HCT116 (cell line): ENCODE data around the gene TPM3. TPM values are rescaled to one million over a fixed set of nuclear protein-coding genes. Genes with fewer than 3 reads are reported as not detected.

Source experiments
- ATAC-seq: fragments of 200-7000 bp; cut with Tn5 transposase; 2 replicates; pipeline ENCODE4 v1.9.1; 2020; ENCODE audit warnings: mild to moderate bottlenecking, moderate library complexity
- BruUV-seq: library from RNA; stranded (reverse); fragments of 400-500 nt; replicated peaks from 2 replicates; lab custom pipeline; 2021; lab: Mats Ljungman, UMichigan
- CTCF ChIA-PET: fragments of 300-600 bp; sonication (Branson Sonifier 250); formaldehyde crosslinking; loops from one replicate; lab custom pipeline; 2021; ENCODE audit warnings: antibody characterized with exemption; lab: Charles Lee
- POLR2A ChIA-PET: fragments of 300-600, 350-600 bp; sonication (Branson Sonifier 250); formaldehyde crosslinking; loops from one replicate; lab custom pipeline; 2021; ENCODE audit warnings: antibody characterized with exemption; lab: Charles Lee
- RAD21 ChIA-PET, 2 experiments: fragments of 300-600 bp; sonication (Branson Sonifier 250); formaldehyde crosslinking; loops; one replicate each; lab custom pipeline; 2023; ENCODE audit warnings: low total read pairs in 2 of 2; ENCODE audit not compliant: uncharacterized antibody in 2 of 2, unreplicated experiment in 2 of 2, low non-redundant PET in 1 of 2; lab: Charles Lee
- DNase-seq: peaks from one replicate; pipeline ENCODE4 v3.0.0-alpha.2; 2010; ENCODE audit warnings: low read depth, low spot score
- H2AFZ ChIP-seq: fragments of 200-600 bp; shearing (Covaris generic), sonication (generic); 2 replicates; pipeline ENCODE4 v1.6.1; 2017; ENCODE audit warnings: low read depth, mixed run types, mixed read lengths, antibody characterized with exemption, low read length; ENCODE audit not compliant: poor library complexity, severe bottlenecking
- H3K27ac ChIP-seq: 2 replicates; pipeline ENCODE4 v1.5.1; 2012; ENCODE audit warnings: low read depth, low read length
- H3K27me3 ChIP-seq: fragments of 200-600 bp; sonication (generic); 2 replicates; pipeline ENCODE4 v1.6.1; 2016; ENCODE audit warnings: mixed run types, low read length, mixed read lengths; ENCODE audit not compliant: insufficient read depth
- H3K36me3 ChIP-seq, 2 experiments: fragments of 200-500 bp in 1 of 2; fragments of 200-600 bp in 1 of 2; sonication (Bioruptor generic) in 1 of 2; sonication (generic) in 1 of 2; 2 replicates each; pipeline versions ENCODE4 v1.5.1 to v1.6.1; 2014 to 2016; ENCODE audit warnings: low read length in 2 of 2, inconsistent platforms in 1 of 2, mixed read lengths in 1 of 2, mixed run types in 1 of 2; ENCODE audit not compliant: insufficient read depth in 2 of 2, control insufficient read depth in 1 of 2
- H3K4me1 ChIP-seq, 2 experiments: fragments of 200-600 bp in 1 of 2; sonication (generic) in 1 of 2; 2 replicates each; pipeline versions ENCODE4 v1.5.1 to v1.6.1; 2012 to 2017; ENCODE audit warnings: low read length in 2 of 2, inconsistent platforms in 1 of 2, mild to moderate bottlenecking in 1 of 2, mixed read lengths in 1 of 2, mixed run types in 1 of 2, moderate library complexity in 1 of 2; ENCODE audit not compliant: insufficient read depth in 2 of 2, control insufficient read depth in 1 of 2
- H3K4me2 ChIP-seq: fragments of 200-600 bp; sonication (generic); 2 replicates; pipeline ENCODE4 v1.6.1; 2017; ENCODE audit warnings: mixed run types, low read length, mixed read lengths
- H3K4me3 ChIP-seq, 2 experiments: fragments of 200-600 bp in 1 of 2; sonication (generic) in 1 of 2; replicated peaks in 1 of 2; 2 replicates each; pipeline ENCODE4 v1.5.1; 2011 to 2016; ENCODE audit warnings: low read length in 2 of 2, control low read depth in 1 of 2, low read depth in 1 of 2, mild to moderate bottlenecking in 1 of 2, mixed read lengths in 1 of 2, mixed run types in 1 of 2
- H3K79me2 ChIP-seq: fragments of 200-600 bp; sonication (generic); 2 replicates; pipeline ENCODE4 v1.6.1; 2017; ENCODE audit warnings: mild to moderate bottlenecking, mixed run types, low read length, moderate library complexity, mixed read lengths; ENCODE audit not compliant: insufficient read depth
- H3K9ac ChIP-seq: fragments of 200-600 bp; sonication (generic); 2 replicates; pipeline ENCODE4 v1.6.1; 2016; ENCODE audit warnings: low read length, mixed read lengths
- H3K9me2 ChIP-seq: fragments of 200-600 bp; sonication (generic), shearing (Covaris generic); 2 replicates; pipeline ENCODE4 v1.6.1; 2017; ENCODE audit warnings: mixed run types, mild to moderate bottlenecking, moderate library complexity; ENCODE audit not compliant: insufficient read depth
- H3K9me3 ChIP-seq, 2 experiments: fragments of 200-500 bp in 1 of 2; fragments of 200-600 bp in 1 of 2; sonication (Bioruptor generic) in 1 of 2; sonication (generic) in 1 of 2; 2 replicates each; pipeline ENCODE4 v1.6.1; 2014 to 2017; ENCODE audit warnings: low read length in 2 of 2, mixed read lengths in 2 of 2, inconsistent platforms in 1 of 2, low read depth in 1 of 2, mild to moderate bottlenecking in 1 of 2, mixed run types in 1 of 2, moderate library complexity in 1 of 2; ENCODE audit not compliant: control insufficient read depth in 1 of 2, insufficient read depth in 1 of 2
- H4K20me1 ChIP-seq: fragments of 200-600 bp; sonication (generic), shearing (Covaris generic); 2 replicates; pipeline ENCODE4 v1.6.1; 2017; ENCODE audit warnings: mixed run types, mild to moderate bottlenecking, moderate library complexity; ENCODE audit not compliant: insufficient read depth
- ATF3 ChIP-seq: IDR thresholded peaks from 2 replicates; pipeline ENCODE4 v1.6.1; 2012
- CBX3 ChIP-seq: IDR thresholded peaks from 2 replicates; pipeline ENCODE4 v1.6.1; 2012; ENCODE audit warnings: low read depth
- EGR1 ChIP-seq: IDR thresholded peaks from 2 replicates; pipeline ENCODE4 v1.6.1; 2012; ENCODE audit warnings: low read depth
- ELF1 ChIP-seq: IDR thresholded peaks from 2 replicates; pipeline ENCODE4 v1.6.1; 2012; ENCODE audit warnings: low read depth, borderline replicate concordance
- EZH2 ChIP-seq: fragments of 200-600 bp; sonication (generic); IDR thresholded peaks from 2 replicates; pipeline ENCODE4 v1.6.1; 2017; ENCODE audit warnings: antibody characterized with exemption, mixed run types
- EZH2phosphoT487 ChIP-seq: fragments of 200-600 bp; IDR thresholded peaks from 2 replicates; pipeline ENCODE4 v1.6.1; 2018; ENCODE audit warnings: antibody characterized with exemption, borderline replicate concordance
- FOSL1 ChIP-seq: IDR thresholded peaks from 2 replicates; pipeline ENCODE4 v1.6.1; 2012; ENCODE audit warnings: low read depth
- JUND ChIP-seq: IDR thresholded peaks from 2 replicates; pipeline ENCODE4 v1.6.1; 2012
- MAX ChIP-seq: IDR thresholded peaks from 2 replicates; pipeline ENCODE4 v1.6.1; 2012
- POLR2A ChIP-seq: IDR thresholded peaks from 2 replicates; pipeline ENCODE4 v1.7.0; 2011; ENCODE audit warnings: borderline replicate concordance; ENCODE audit not compliant: insufficient read depth, insufficient read length; ENCODE audit errors: extremely low read depth
- POLR2AphosphoS5 ChIP-seq: IDR thresholded peaks from 2 replicates; pipeline ENCODE4 v1.6.1; 2011; ENCODE audit warnings: mild to moderate bottlenecking, low read depth, low read length, moderate library complexity
- REST ChIP-seq: IDR thresholded peaks from 2 replicates; pipeline ENCODE4 v1.6.1; 2012; ENCODE audit warnings: low read depth
- SP1 ChIP-seq: IDR thresholded peaks from 2 replicates; pipeline ENCODE4 v1.6.1; 2012; ENCODE audit warnings: low read depth
- SRF ChIP-seq: IDR thresholded peaks from 2 replicates; pipeline ENCODE4 v1.6.1; 2012; ENCODE audit warnings: low read depth
- TCF7L2 ChIP-seq: IDR thresholded peaks from 2 replicates; pipeline ENCODE4 v1.7.0; 2011; ENCODE audit warnings: borderline replicate concordance, inconsistent platforms; ENCODE audit not compliant: insufficient read depth, insufficient read length; ENCODE audit errors: extremely low read depth
- YY1 ChIP-seq: IDR thresholded peaks from 2 replicates; pipeline ENCODE4 v1.6.1; 2011; ENCODE audit warnings: low read length, low read depth, moderate library complexity, mild to moderate bottlenecking; ENCODE audit not compliant: insufficient replicate concordance; ENCODE audit errors: extremely low read depth
- ZFX ChIP-seq: fragments of 450-650 bp; IDR thresholded peaks from 2 replicates; pipeline ENCODE4 v1.6.1; 2017
- ZNF274 ChIP-seq: fragments of 200-500 bp; sonication (Bioruptor generic); IDR thresholded peaks from 2 replicates; pipeline ENCODE4 v1.6.1; 2014; ENCODE audit warnings: mild to moderate bottlenecking, low read depth, low read length, inconsistent platforms
- intact Hi-C: fragments of 100-400 bp; cut with micrococcal nuclease; formaldehyde crosslinking; loops from 2 replicates; pipeline ENCODE4 v1.10.0; 2022
- total RNA-seq: library from RNA; stranded (reverse); gene quantifications from one replicate; pipeline ENCODE4 v1.2.1, GENCODE V29; 2021; ENCODE audit not compliant: unreplicated experiment
- TF ChIP-seq, protein P1 (sequence below), 3 experiments: fragments of 200-600 bp in 1 of 3; sonication (generic) in 1 of 3; IDR thresholded peaks in 2 of 3; conservative IDR thresholded peaks in 1 of 3; 2 replicates each; pipeline ENCODE4 v1.5.1; 2012 to 2017; ENCODE audit warnings: low read depth in 2 of 3, low read length in 2 of 3, antibody characterized with exemption in 1 of 3, borderline replicate concordance in 1 of 3, control low read depth in 1 of 3, mild to moderate bottlenecking in 1 of 3, mixed read lengths in 1 of 3, mixed run types in 1 of 3, moderate library complexity in 1 of 3; ENCODE audit not compliant: insufficient read depth in 1 of 3

Gene TPM3
- total RNA-seq, 1 experiment from 2014 or later = 457 TPM

GRCh38 chr1:154166207-154166606 is 25.7 kb downstream of the TPM3 start (continued):
- TF ChIP-seq, protein P1, sequence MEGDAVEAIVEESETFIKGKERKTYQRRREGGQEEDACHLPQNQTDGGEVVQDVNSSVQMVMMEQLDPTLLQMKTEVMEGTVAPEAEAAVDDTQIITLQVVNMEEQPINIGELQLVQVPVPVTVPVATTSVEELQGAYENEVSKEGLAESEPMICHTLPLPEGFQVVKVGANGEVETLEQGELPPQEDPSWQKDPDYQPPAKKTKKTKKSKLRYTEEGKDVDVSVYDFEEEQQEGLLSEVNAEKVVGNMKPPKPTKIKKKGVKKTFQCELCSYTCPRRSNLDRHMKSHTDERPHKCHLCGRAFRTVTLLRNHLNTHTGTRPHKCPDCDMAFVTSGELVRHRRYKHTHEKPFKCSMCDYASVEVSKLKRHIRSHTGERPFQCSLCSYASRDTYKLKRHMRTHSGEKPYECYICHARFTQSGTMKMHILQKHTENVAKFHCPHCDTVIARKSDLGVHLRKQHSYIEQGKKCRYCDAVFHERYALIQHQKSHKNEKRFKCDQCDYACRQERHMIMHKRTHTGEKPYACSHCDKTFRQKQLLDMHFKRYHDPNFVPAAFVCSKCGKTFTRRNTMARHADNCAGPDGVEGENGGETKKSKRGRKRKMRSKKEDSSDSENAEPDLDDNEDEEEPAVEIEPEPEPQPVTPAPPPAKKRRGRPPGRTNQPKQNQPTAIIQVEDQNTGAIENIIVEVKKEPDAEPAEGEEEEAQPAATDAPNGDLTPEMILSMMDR (IDR thresholded peaks at IDR 0.05 in 2 of 3, conservative IDR thresholded peaks at IDR 0.05 in 1 of 3; ENCODE audit: borderline replicate concordance in 1 of 3, insufficient read depth in 1 of 3, low read depth in 2 of 3, low read length in 2 of 3) = no peak
- TF ChIP-seq EZH2 (no peak), SP1 (no peak), EGR1 (no peak), ELF1 (no peak), ZFX (no peak)

GRCh38 chr1:154159554-154159953 is 32.3 kb downstream of the TPM3 start:
- no TSS peak for BruUV-seq
- Histone ChIP-seq H3K9ac (no peak overlapping the region), H3K36me3 (peaks cover 41 to 66% of the 10 kb centered on the region in 2 experiments), H3K9me2 (no peaks in the 10 kb centered on the region), H3K4me3 (no peak overlapping the region), H4K20me1 (no peaks in the 10 kb centered on the region), H3K27ac (no peak overlapping the region), H3K9me3 (no peaks in the 10 kb centered on the region), H3K79me2 (peaks cover 59% of the 10 kb centered on the region), H3K27me3 (no peaks in the 10 kb centered on the region), H2AFZ (no peak overlapping the region), H3K4me2 (no peak overlapping the region), H3K4me1 (no peaks in the 10 kb centered on the region)
- ChIA-PET RAD21 (no interaction called here), CTCF (no interaction called here), POLR2A (no interaction called here)
- ATAC-seq (no peak), DNase-seq (no peak)
- intact Hi-C loops = no loop called here
- TF ChIP-seq YY1 = no peak
- no peak for TF ChIP-seq REST
- TF ChIP-seq MAX = no peak
- TF ChIP-seq SP1 = no peak
- TF ChIP-seq ZNF274 = no peak
- no peak for TF ChIP-seq ATF3
- no peak for TF ChIP-seq TCF7L2
- no peak for TF ChIP-seq POLR2AphosphoS5
- no peak for TF ChIP-seq EZH2
- no peak for TF ChIP-seq CBX3
- no peak for TF ChIP-seq FOSL1
- no peak for TF ChIP-seq SRF
- TF ChIP-seq, protein P1 (IDR thresholded peaks at IDR 0.05 in 2 of 3, conservative IDR thresholded peaks at IDR 0.05 in 1 of 3; ENCODE audit: borderline replicate concordance in 1 of 3, insufficient read depth in 1 of 3, low read depth in 2 of 3, low read length in 2 of 3) = no peak
- no peak for TF ChIP-seq EZH2phosphoT487
- TF ChIP-seq JUND = no peak
- no peak for TF ChIP-seq POLR2A
